HG03575 (cell line): Measurements from ENCODE around the gene PRSS38.

Experiments
- ATAC-seq: cut with Tn5 transposase; IDR thresholded peaks from one replicate; pipeline ENCODE4 v1.9.1; 2021; ENCODE audit not compliant: unreplicated experiment, insufficient number of reproducible peaks, low FRiP score; ENCODE audit errors: extremely low read depth

The PRSS38 gene

GRCh38 chr1:227891955-227892488 lies 76.5 kb downstream of the PRSS38 start:
- ATAC-seq: no peak

- ATAC-seq: no peak
Measured at GRCh38 chr1:227892489-227893299, 77.2 kb downstream of the PRSS38 start.

- ATAC-seq: no peak
Measured at GRCh38 chr1:227893300-227893948, 77.9 kb downstream of the PRSS38 start.

- ATAC-seq: no peak
Measured at GRCh38 chr1:227893949-227894721, 78.7 kb downstream of the PRSS38 start.

GRCh38 chr1:227894831-227895451 lies 79.5 kb downstream of the PRSS38 start:
- ATAC-seq: no peak
